Colonic mucosa (tissue), 4 donors: ENCODE data around the gene VPREB3. TPM values are rescaled to one million over a fixed set of nuclear protein-coding genes. Genes with fewer than 3 reads are reported as not detected.

Experiments used
- DNase-seq: peaks from one replicate; pipeline ENCODE4 v3.0.0-alpha.2; 2020
- H3K27ac ChIP-seq: fragments of 200-600 bp; one replicate; pipeline ENCODE4 v1.8.0; 2021
- H3K27me3 ChIP-seq: fragments of 200-600 bp; one replicate; pipeline ENCODE4 v1.8.0; 2021
- H3K36me3 ChIP-seq: fragments of 200-600 bp; one replicate; pipeline ENCODE4 v1.8.0; 2021
- H3K4me1 ChIP-seq: fragments of 200-600 bp; one replicate; pipeline ENCODE4 v1.8.0; 2021; ENCODE audit warnings: mild to moderate bottlenecking
- H3K4me3 ChIP-seq: fragments of 200-600 bp; one replicate; pipeline ENCODE4 v1.8.0; 2021
- H3K9ac ChIP-seq, 2 donors: one replicate each; pipeline ENCODE4 v1.7.0; 2013; ENCODE audit warnings: control low read depth in 2 of 2, low read depth in 2 of 2, low read length in 2 of 2
- H3K9me3 ChIP-seq: fragments of 200-600 bp; one replicate; pipeline ENCODE4 v1.8.0; 2021
- CTCF ChIP-seq: fragments of 200-600 bp; IDR thresholded peaks from one replicate; pipeline ENCODE4 v1.8.0; 2022; ENCODE audit warnings: antibody characterized with exemption, mild to moderate bottlenecking
- intact Hi-C: fragments of 100-400 bp; cut with DNase I; formaldehyde crosslinking; loops from one replicate; pipeline ENCODE4 v1.14.1; 2022
- total RNA-seq, 2 donors: library from RNA; stranded (reverse); fragmentation: NEBNext Ultra II Directional in 1 of 2; extraction: Animal tissue kit (Norgen Biotek cat#: 25700) in 1 of 2; gene quantifications; one replicate each; pipeline ENCODE4 v1.2.1, GENCODE V29; 2021
- donor health status: healthy.
- donor health status: DM: no; HTN: no; CAD: no.
- donor health status: DM: no; HTN: no; CAD: no.

VPREB3 gene
- total RNA-seq, 2 donors from 2014 or later = 1.2 to 1.9 TPM

- intact Hi-C loops = no loop called here
- Histone ChIP-seq H3K4me3 (no peak overlapping the region), H3K4me1 (no peaks in the 10 kb centered on the region), H3K27ac (no peak overlapping the region), H3K9me3 (no peaks in the 10 kb centered on the region), H3K9ac (no peak overlapping the region), H3K27me3 (no peaks in the 10 kb centered on the region), H3K36me3 (no peaks in the 10 kb centered on the region)
- no peak for TF ChIP-seq CTCF
- no peak for DNase-seq
These were observed 24.9 kb upstream of the VPREB3 start for GRCh38 chr22:23779083-23779482.

GRCh38 chr22:23778577-23778900, 24.3 kb upstream of the VPREB3 start:
- H3K27ac ChIP-seq = no peak overlapping the region
- H3K9me3 ChIP-seq = no peaks in the 10 kb centered on the region
- no peaks in the 10 kb centered on the region for H3K27me3 ChIP-seq
- no peak overlapping the region for H3K4me3 ChIP-seq
- peaks cover under 1% of the 10 kb centered on the region for H3K4me1 ChIP-seq
- DNase-seq = no peak
- H3K36me3 ChIP-seq = no peaks in the 10 kb centered on the region
- intact Hi-C loops = no loop called here
- no peak overlapping the region for H3K9ac ChIP-seq
- no peak for TF ChIP-seq CTCF

GRCh38 chr22:23777776-23778576, 23.8 kb upstream of the VPREB3 start:
- DNase-seq = no peak
- Histone ChIP-seq H3K27me3 (no peaks in the 10 kb centered on the region), H3K36me3 (no peaks in the 10 kb centered on the region), H3K4me1 (peaks cover 6% of the 10 kb centered on the region), H3K9me3 (no peaks in the 10 kb centered on the region), H3K27ac (no peak overlapping the region), H3K4me3 (no peak overlapping the region), H3K9ac (no peak overlapping the region)
- intact Hi-C loops = no loop called here
- TF ChIP-seq CTCF = no peak

GRCh38 chr22:23775779-23776375, 21.7 kb upstream of the VPREB3 start:
- intact Hi-C loops = no loop called here

GRCh38 chr22:23774922-23775436, 20.8 kb upstream of the VPREB3 start:
- intact Hi-C loops = no loop called here
- H3K27ac ChIP-seq = no peak overlapping the region
- H3K36me3 ChIP-seq = no peaks in the 10 kb centered on the region
- no peak for DNase-seq
- no peak overlapping the region for H3K4me3 ChIP-seq
- no peak for TF ChIP-seq CTCF
- H3K9ac ChIP-seq = no peak overlapping the region
- peaks cover 12% of the 10 kb centered on the region for H3K4me1 ChIP-seq
- no peaks in the 10 kb centered on the region for H3K27me3 ChIP-seq
- no peaks in the 10 kb centered on the region for H3K9me3 ChIP-seq

More at GRCh38 chr22:23775779-23776375, 21.7 kb upstream of the VPREB3 start:
- Histone ChIP-seq H3K9ac (no peak overlapping the region), H3K36me3 (no peaks in the 10 kb centered on the region), H3K9me3 (no peaks in the 10 kb centered on the region), H3K4me3 (no peak overlapping the region), H3K27ac (no peak overlapping the region), H3K27me3 (no peaks in the 10 kb centered on the region), H3K4me1 (peaks cover 12% of the 10 kb centered on the region)
- TF ChIP-seq CTCF = no peak
- DNase-seq = no peak
